Activated T-cell treated with anti-CD3 and anti-CD28 coated beads, Interleukin-2, amount 50 U/mL, for 48 hours (primary cell): Measurements from ENCODE around the gene PADI6.

Experiments used
- DNase-seq, 2 experiments: peaks; one replicate each; pipeline ENCODE4 v3.0.0-alpha.2; 2020

Gene PADI6

GRCh38 chr1:17358557-17358956, 13.4 kb upstream of the PADI6 start:
- no peak for DNase-seq

GRCh38 chr1:17359031-17359430, 13.0 kb upstream of the PADI6 start:
- DNase-seq: no peak

DNA sequence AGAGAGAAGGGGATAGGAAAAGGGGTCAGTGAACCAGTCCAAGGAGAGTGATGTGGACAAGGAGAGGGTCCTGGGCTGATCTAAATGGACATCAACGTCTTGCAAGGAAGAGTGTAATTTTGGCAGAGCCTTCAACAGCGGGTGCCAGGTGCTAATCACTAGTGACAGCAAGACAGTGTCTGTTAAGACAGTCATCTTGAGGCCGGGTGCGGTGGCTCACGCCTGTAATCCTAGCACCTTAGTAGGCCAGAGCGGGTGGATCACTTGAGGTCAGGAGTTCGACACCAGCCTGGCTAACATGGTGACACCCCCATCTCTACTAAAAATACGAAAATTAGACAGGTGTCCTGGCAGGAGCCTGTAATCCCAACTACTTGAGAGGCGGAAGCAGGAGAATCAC, 12.2 kb upstream of the PADI6 start:
- DNase-seq: no peak

DNA sequence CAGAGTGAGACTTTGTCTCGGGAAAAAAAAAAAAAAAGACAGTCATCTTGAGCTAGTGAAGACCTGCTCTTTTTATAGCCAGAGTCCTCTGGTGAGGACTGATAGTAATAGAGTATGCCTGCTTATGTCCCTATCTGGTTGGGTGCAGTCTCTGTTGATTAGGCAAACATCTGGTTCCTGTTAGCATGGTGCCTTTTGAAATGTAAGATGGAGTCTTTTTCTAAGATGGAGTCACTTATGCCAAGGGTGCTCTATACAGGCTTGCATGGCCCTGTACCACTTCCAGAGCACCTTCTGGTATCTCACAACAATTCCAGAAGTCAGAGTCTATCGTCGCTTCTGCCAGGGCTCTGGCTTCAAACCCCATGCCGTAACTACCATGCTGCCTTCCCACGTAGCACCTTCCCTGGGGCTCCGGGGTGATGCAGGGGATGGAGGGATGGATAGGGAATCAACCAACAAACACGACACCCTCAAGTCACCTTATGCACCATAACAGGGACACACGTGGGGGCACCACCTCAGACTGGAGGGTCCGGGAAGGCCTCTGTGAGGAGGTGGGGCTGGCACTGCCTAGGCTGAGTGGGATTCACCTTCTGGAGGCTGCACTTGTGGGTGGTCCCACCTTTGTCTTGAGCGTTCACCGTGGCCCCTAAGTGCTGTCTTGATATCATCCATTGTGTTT, 11.6 kb upstream of the PADI6 start:
- DNase-seq: no peak

DNA sequence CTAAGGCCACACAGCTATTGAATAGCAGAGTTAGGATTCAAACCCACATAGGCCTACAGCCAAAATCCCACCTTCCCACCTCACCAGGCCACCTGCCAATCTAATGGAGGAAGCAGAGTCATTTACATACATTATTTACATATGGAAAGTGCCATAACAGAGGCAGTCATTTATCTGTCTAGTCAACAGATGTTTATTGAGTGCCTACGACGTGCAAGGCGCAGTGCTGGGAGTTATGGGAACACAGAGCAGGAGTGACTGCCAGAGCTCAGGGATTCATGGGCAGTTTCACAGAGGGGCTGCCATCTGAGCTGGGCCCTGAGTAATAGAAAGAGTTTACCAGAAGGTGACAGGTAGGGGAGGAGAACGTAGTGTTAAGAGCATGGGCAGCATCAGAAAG, 10.3 kb upstream of the PADI6 start:
- no peak for DNase-seq

GRCh38 chr1:17363351-17363750, 8.6 kb upstream of the PADI6 start:
- DNase-seq: no peak

GRCh38 chr1:17363771-17364170, 8.2 kb upstream of the PADI6 start:
- DNase-seq: no peak

GRCh38 chr1:17365293-17365692, 6.7 kb upstream of the PADI6 start:
- no peak for DNase-seq

DNA sequence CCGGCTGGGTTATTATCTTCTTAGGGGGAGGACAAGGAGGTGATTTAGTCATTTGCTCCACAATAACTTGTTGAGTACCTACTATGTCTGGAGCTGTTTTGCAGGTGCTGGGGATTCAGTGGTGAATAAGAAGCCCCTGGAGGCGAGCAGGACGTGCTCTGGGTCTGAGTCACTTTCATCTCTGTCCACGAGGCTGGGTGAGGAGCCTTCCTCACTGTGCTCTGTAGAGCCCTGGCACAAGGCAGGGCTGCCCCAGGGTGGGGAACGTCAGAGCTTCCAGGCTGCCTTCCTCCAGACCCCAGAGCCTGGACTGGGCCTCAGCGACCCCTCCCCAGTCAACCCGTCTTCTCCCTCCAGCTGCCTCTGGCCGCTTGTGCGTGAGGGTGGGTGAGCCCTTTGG, 2.5 kb upstream of the PADI6 start:
- DNase-seq: no peak

DNA sequence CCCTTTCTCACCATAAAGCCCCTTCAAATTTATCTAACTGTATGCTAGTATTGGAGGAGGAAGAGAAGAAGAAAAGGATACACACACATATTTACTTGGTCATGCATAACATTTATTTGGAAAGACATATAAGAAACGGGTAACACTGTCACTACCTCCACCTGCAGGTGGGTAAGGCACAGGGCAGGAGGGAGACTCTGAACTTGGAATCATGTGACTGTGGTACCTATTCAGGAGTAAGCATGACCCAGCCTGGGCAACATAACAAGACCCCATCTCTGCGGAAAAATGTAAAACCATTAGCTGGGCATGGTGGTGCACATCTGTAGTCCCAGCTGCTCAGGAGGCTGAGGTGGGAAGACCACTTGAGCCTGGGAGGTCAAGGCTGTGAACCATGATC, 1.4 kb upstream of the PADI6 start:
- DNase-seq: no peak

DNA sequence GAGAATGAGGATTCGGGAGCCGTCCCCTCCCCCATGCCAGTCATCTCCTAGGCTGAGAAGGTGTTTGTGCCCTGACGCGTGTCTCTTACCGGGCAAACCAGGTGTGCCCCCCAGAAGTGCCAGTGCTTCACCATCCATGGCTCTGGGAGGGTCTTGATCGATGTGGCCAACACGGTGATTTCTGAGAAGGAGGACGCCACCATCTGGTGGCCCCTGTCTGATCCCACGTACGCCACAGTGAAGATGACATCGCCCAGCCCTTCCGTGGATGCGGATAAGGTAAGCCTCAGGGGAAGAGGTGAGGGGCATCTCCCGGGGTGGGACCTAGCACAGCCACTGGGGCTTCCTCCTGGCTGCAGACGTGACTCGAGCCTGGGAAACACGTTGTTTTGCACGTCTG, 959 bp downstream of the PADI6 start:
- no peak for DNase-seq

GRCh38 chr1:17375651-17376050, 3.7 kb downstream of the PADI6 start:
- no peak for DNase-seq

DNA sequence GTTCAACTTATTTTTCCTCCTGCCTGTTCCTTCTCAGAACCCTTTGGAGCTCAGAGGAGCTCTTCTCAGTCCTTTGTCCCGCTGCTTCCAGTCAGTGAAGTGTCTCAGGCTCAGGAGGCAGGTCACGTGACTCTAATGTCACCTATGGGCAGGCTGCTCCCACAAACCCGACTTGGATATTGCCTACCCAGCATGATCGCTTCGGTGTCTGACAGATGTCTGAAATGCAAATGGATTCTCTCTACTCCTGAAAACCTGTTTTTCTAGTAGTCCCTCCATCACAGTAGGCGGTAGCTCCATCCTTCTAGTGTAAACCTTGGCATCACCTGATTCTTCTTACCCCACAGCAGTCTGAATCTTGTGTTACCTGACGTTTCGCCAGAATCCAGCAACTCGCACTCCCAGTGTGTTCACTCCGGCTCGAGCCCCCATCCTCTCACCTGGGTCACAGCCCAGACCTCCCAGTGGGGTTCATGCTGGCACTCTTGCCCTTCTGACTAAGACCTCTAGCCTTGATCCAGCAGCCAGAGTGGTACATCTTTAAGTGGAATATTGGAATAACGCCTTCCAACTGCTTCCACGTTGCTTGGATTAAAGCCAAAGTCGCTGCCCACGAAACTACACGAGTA, 5.4 kb downstream of the PADI6 start:
- no peak for DNase-seq

DNA sequence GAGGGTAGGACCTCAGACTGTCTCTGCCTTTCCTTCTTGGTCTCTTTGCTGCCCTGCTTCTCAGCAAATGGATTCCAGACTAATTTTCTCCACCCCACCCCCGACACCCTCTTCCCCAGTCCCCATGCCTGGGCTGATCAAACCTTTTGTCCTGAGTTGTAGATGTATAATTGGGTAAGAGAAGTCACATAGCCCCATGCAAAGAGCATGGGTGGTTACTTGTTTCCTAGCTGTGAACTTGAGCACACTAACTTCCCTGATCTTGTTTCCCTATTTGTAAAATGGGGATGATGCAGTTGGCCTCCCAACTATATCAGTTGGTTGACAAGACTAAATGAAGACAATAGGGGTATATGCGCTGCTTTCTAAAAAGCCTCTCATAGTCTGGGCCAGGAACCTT, 9.2 kb downstream of the PADI6 start:
- no peak for DNase-seq

DNA sequence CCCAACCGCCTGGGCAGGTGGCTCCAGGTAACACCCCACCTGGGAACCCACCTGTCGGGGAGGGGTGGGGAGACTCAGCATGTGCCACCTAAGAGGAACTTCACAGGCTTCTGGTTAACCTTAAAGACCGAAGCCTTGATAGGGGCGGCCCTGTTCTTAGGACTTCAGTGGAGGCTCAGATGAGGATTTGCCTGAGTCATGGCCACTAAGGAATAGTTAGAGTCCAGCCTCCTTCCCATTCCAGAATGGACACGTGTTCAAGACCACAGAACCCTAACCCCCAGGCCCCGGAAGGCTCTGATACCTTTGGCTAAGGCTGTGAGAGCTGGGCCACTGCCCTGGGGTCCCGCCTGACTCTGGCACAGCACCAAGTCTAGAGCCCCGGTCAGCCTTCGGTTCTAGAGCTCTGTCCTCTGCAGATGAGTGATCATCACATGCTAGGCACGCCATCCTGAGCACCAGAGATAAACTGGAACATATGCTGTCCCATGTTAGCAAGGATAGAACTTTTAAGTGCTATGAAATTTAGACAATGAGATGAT, 20.3 kb downstream of the PADI6 start:
- no peak for DNase-seq

GRCh38 chr1:17393230-17393629, 21.2 kb downstream of the PADI6 start:
- no peak for DNase-seq

DNA sequence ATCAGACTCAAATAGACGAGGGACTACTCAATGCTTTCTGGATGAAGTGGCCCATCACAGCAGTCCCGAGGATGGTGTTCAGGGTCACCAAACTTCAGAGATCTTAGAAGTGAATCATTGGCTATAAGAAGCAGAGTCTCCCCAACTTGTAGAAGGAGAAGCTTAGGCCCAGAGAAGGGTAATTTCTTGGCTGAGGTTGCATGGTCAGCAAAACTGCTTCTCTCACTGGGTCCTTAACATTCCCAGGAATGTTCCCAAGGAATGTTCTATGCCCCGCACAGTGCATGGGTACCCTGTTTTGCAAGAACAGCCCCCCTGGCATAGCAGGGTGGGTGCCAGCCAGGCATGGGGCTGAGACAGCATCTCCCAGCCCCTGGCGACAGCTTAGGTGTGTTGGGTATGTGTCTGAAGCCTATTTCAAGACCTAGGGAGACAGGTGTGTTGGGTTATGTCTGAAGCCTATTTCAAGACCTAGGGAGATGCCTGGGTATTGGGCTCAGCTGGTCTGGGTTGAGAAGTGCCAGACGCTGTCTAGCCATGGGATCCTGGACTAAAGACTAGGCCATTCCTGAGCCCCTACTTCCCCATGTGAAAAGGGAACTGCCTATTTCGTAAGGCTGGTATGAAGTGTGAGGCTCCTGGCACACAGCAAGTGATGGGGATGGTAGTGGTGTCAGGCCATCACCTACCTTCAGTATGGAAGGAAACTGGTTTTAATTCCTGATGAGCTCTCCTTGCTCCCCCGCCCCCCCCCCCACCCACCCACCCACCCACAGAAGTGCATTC, 26.1 kb downstream of the PADI6 start:
- no peak for DNase-seq

DNA sequence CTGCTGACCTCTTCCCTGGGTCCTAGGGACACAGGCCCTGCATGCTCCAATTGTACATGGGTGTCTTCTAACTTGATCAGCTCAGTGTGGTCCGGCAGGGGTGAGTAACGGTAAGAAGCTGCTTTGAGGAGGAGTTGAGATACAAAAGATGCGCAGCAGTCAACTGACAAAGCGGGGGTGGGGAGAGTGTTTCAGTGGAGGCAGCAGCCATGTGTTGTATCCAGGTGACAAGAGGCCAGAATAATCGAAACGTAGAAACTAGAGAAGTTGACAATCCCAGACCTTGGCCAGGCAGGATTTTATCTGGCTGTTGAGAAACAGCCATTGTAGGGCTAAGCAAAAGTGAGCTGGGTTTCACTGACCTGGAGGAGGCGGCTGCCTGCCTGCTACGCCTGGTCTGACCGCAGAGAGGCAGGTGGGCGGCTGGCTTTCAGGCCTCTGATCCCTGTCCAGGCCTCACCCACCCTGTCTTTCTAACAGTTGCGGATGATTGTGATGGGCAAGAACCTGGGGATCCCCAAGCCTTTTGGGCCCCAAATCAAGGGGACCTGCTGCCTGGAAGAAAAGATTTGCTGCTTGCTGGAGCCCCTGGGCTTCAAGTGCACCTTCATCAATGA, 28.8 kb downstream of the PADI6 start:
- DNase-seq: no peak

DNA sequence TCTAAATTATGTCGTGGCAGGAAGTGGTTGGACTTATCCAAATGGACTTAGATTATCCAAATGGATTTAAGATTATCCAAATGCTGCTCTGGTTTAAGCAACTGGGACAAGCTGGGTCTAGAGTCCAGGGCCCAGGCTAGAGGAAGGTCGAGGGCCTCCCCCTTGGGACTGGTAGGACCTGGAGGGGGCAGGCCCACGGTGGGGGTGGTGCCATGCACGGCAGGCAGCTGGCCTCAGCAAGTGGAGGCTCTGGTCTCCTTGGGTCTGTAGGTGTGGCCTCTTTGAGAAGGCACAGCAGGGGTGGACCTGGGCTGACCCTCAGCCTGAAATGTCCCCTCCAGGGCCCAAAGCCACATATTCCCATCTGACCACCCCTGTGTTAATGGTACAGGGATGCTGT, 29.8 kb downstream of the PADI6 start:
- no peak for DNase-seq

DNA sequence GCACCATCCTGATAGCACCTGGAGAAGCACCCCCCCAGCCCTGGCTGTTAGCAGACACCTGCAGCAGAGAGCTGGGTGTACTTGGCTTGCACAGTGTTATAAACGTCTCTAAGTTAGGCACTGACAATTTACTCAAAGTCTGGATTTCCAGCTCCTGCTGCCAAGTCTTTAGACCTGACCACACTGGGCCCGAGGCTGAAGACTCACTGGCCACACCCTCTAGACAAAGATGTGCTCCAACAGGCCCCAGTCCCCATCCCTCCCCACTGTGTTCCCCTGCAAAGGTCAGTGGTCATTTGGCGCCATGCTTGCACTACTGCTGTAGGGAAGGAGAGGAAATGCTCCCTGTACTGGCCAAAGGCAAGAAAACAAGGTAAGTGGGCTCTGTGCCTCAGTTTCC, 31.1 kb downstream of the PADI6 start:
- no peak for DNase-seq

DNA sequence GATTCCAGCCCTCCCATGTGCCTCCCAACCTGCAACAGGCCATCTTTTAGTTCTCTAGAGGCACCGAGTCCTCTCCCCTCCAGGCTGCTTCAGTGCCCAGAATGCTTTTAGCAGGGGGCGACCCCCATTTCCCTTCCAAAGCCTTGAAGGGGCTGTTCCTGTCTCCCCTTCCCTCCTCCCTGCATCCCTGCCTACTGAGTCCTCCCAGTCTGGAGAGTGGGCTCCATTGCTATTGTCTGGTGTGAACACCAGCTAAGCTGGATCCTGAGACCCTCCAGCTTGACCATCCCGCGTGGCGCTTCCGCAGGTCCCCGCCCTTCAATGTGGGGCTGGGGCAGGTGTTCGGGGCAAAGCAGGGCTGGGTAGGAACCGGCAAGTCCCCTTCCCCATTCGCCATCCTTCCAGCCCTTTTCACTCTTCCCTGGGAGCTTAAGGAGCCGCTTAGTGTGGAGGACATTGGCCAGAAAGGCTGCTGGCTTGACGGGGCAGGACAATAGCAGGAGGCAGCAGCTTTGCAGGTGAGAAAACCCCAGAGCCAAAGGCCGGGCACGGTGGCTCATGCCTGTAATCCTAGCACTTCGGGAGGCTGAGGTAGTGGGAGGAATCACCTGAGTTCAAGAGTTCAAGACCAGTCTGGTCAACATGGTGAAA, 32.2 kb downstream of the PADI6 start:
- DNase-seq: no peak

- DNase-seq: no peak
Measured at GRCh38 chr1:17404820-17405219, 32.8 kb downstream of the PADI6 start.
